OCI-LY3 (cell line): ENCODE results near the gene CATSPERZ.

Experiments
- H2AFZ ChIP-seq: fragments of 200-600, 300-600 bp; shearing (Covaris generic); 2 replicates; pipeline ENCODE4 v1.6.0; 2014; ENCODE audit warnings: antibody characterized with exemption, low read depth, low read length
- H3K27ac ChIP-seq: fragments of 200-600, 300-600 bp; sonication (generic); 2 replicates; pipeline ENCODE4 v1.5.1; 2014; ENCODE audit warnings: mild to moderate bottlenecking, low read length, moderate library complexity, mixed read lengths
- H3K27me3 ChIP-seq: fragments of 200-600, 300-600 bp; sonication (generic); 2 replicates; pipeline ENCODE4 v1.6.1; 2014; ENCODE audit warnings: low read depth, low read length, mixed read lengths
- H3K36me3 ChIP-seq: fragments of 200-600, 300-600 bp; sonication (generic); replicated peaks from 2 replicates; pipeline ENCODE3; 2014; ENCODE audit warnings: low read depth, low read length, mixed read lengths
- H3K4me1 ChIP-seq: fragments of 300-600, 200-600 bp; sonication (generic); 2 replicates; pipeline ENCODE4 v1.6.1; 2014; ENCODE audit warnings: low read length, mixed read lengths
- H3K4me2 ChIP-seq: fragments of 200-600, 300-600 bp; sonication (generic); 2 replicates; pipeline ENCODE4 v1.6.1; 2014; ENCODE audit warnings: low read length, mixed read lengths
- H3K4me3 ChIP-seq: fragments of 300-600, 200-600 bp; sonication (generic); 2 replicates; pipeline ENCODE4 v1.5.1; 2014; ENCODE audit warnings: antibody characterized with exemption, mild to moderate bottlenecking, low read length, moderate library complexity
- H3K79me2 ChIP-seq: fragments of 300-600, 200-600 bp; shearing (Covaris generic); 2 replicates; pipeline ENCODE4 v1.6.1; 2014; ENCODE audit warnings: mild to moderate bottlenecking, low read length, mixed read lengths
- H3K9ac ChIP-seq: fragments of 300-600, 200-600 bp; shearing (Covaris generic); 2 replicates; pipeline ENCODE4 v1.6.0; 2014; ENCODE audit warnings: mild to moderate bottlenecking, low read length, moderate library complexity
- H3K9me3 ChIP-seq: fragments of 200-600, 300-600 bp; shearing (Covaris generic); 2 replicates; pipeline ENCODE4 v1.6.1; 2014; ENCODE audit warnings: low read length, mixed read lengths; ENCODE audit not compliant: insufficient read depth
- H4K20me1 ChIP-seq: fragments of 200-600, 300-600 bp; sonication (generic); 2 replicates; pipeline ENCODE4 v1.6.1; 2016; ENCODE audit warnings: low read length, mixed read lengths; ENCODE audit not compliant: insufficient read depth
- EZH2phosphoT487 ChIP-seq: fragments of 200-600 bp; shearing (Covaris generic); IDR thresholded peaks from 2 replicates; pipeline ENCODE4 v1.6.1; 2018; ENCODE audit warnings: antibody characterized with exemption, mixed run types, low read depth
- TF ChIP-seq, protein P1 (sequence below): fragments of 200-600, 300-600 bp; sonication (generic); IDR thresholded peaks from 2 replicates; pipeline ENCODE4 v1.5.1; 2014; ENCODE audit warnings: antibody characterized with exemption, low read length, low read depth

Gene CATSPERZ

DNA sequence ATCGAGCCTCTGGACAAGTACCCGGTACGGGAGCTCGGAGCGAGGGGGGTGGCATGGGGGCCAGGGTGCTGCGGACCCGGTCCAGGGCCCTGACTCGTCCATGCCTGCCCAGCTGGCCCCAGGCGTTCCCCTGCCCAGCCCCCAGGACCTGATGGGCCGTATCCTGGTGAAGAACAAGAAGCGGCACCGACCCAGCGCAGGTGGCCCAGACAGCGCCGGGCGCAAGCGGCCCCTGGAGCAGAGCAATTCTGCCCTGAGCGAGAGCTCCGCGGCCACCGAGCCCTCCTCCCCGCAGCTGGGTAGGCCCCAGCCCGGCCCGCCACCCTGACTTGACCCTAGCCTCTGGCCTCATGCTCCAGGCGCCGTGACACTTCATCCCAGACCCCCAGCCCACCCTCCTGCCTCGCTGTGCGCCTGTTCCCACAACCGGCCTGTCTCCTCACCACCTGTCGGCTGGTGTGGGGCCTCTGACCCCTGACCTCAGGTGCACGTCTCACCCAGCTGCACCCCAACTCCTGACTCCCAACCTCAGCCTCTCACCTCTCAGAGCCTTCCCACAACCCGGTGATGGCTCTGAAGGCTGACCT is 41.1 kb upstream of the CATSPERZ start:
- no peak overlapping the region for H3K4me3 ChIP-seq
- H3K27ac ChIP-seq = peak overlapping the region; percentile 74
- no peaks in the 10 kb centered on the region for H3K79me2 ChIP-seq
- peak overlapping the region; percentile 38; the same call in 1 of the 2 replicates for H3K4me2 ChIP-seq
- H4K20me1 ChIP-seq = no peaks in the 10 kb centered on the region
- no peak overlapping the region for H2AFZ ChIP-seq
- TF ChIP-seq, protein P1, sequence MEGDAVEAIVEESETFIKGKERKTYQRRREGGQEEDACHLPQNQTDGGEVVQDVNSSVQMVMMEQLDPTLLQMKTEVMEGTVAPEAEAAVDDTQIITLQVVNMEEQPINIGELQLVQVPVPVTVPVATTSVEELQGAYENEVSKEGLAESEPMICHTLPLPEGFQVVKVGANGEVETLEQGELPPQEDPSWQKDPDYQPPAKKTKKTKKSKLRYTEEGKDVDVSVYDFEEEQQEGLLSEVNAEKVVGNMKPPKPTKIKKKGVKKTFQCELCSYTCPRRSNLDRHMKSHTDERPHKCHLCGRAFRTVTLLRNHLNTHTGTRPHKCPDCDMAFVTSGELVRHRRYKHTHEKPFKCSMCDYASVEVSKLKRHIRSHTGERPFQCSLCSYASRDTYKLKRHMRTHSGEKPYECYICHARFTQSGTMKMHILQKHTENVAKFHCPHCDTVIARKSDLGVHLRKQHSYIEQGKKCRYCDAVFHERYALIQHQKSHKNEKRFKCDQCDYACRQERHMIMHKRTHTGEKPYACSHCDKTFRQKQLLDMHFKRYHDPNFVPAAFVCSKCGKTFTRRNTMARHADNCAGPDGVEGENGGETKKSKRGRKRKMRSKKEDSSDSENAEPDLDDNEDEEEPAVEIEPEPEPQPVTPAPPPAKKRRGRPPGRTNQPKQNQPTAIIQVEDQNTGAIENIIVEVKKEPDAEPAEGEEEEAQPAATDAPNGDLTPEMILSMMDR = no peak
- TF ChIP-seq EZH2phosphoT487 = no peak
- H3K36me3 ChIP-seq = peaks cover 59% of the 10 kb centered on the region
- peaks cover 19% of the 10 kb centered on the region for H3K4me1 ChIP-seq
- H3K9ac ChIP-seq = peak overlapping the region; percentile 42; the same call in 1 of the 2 replicates
- no peaks in the 10 kb centered on the region for H3K9me3 ChIP-seq
- H3K27me3 ChIP-seq = no peaks in the 10 kb centered on the region

DNA sequence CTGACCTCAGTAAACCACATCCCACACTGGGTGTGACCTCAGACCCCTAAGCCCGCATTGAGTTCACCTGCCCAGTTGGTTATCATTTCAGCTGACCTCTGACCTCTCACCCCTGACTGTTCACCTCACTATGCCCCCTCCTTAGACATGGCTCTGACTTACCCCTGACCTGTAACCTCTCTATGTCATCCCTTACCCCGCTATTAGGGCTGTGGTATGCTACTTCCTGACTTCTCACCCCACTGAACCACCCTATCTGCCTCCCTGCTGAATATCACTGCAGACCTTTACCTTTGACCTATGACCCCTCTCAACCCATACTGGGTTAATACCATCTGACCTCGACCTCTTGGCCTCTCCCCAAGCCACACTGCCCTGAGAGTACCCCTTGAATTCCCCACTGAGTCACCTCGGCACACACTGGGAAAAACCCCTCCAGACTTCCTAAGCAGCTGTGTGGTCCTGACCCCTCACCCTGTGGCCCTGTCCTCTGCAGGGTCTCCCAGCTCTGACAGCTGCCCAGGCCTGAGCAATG is 40.6 kb upstream of the CATSPERZ start:
- Histone ChIP-seq H3K9me3 (no peaks in the 10 kb centered on the region), H2AFZ (no peak overlapping the region), H3K79me2 (no peaks in the 10 kb centered on the region), H3K27me3 (no peaks in the 10 kb centered on the region), H3K36me3 (peaks cover 59% of the 10 kb centered on the region), H3K9ac (peak overlapping the region; percentile 42; the same call in 1 of the 2 replicates), H4K20me1 (no peaks in the 10 kb centered on the region), H3K27ac (peak overlapping the region; percentile 74), H3K4me1 (peaks cover 19% of the 10 kb centered on the region), H3K4me2 (peak overlapping the region; percentile 38), H3K4me3 (no peak overlapping the region)
- no peak for TF ChIP-seq EZH2phosphoT487
- TF ChIP-seq, protein P1 = no peak

DNA sequence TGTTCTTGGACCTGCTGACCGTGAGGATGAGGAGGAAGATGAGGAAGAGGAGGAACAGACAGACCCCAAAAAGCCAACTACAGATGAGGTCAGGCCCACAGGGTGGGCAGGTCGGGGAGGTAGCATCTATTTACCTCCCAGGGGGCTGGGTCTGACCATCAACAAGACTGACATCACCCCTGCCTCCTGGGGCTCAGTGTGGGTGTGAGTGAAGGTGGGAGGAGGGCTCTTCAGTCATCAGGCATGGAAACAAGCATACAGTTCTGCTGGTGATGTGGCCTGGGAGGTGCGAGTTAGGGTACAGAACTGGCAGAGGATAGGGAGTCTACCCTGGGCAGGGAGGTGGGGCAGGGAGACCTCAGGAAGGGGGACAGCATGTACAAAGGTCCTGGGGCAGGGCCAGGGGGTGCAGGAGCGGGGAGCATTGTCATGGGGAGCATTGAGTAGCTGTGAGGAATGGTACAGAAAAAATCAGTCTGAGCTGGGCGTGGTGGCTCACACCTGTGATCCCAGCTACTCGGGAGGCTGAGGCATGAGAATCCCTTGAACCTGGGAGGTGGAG is 39.9 kb upstream of the CATSPERZ start:
- Histone ChIP-seq H3K27me3 (no peaks in the 10 kb centered on the region), H3K4me2 (peak overlapping the region; percentile 38), H3K27ac (peak overlapping the region; percentile 74), H3K36me3 (peaks cover 59% of the 10 kb centered on the region), H3K9me3 (no peaks in the 10 kb centered on the region), H2AFZ (no peak overlapping the region), H3K4me1 (peaks cover 19% of the 10 kb centered on the region), H3K9ac (peak overlapping the region; percentile 42; the same call in 1 of the 2 replicates), H4K20me1 (no peaks in the 10 kb centered on the region), H3K4me3 (no peak overlapping the region), H3K79me2 (no peaks in the 10 kb centered on the region)
- no peak for TF ChIP-seq EZH2phosphoT487
- TF ChIP-seq, protein P1 = no peak

DNA sequence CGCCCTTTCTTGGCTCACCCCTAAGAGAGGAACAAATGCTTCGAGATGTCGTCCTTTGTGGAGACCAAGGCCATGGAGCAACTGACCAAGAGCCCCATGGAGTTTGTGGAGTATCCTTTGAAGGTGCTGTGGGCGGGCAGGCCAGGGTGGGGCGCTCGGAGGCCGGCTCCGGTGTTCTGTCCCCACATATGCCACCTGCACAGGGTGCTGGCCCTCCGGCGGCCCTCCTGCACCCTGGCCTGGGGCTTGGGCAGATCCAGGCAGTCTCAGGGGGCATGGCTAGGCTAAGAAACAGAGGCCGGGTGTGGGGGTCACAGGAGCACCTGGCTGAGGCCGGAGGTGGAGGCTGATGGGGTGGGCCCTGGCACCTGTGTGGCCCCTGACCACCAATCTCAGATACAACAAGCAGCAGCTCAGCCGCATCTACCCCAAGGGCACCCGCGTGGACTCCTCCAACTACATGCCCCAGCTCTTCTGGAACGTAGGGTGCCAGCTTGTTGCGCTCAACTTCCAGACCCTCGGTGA is 38.5 kb upstream of the CATSPERZ start:
- H3K27me3 ChIP-seq = no peaks in the 10 kb centered on the region
- H3K79me2 ChIP-seq = no peaks in the 10 kb centered on the region
- no peak overlapping the region for H3K9ac ChIP-seq
- no peak overlapping the region for H3K27ac ChIP-seq
- H3K9me3 ChIP-seq = no peaks in the 10 kb centered on the region
- TF ChIP-seq EZH2phosphoT487 = no peak
- TF ChIP-seq, protein P1 = no peak
- peaks cover 55% of the 10 kb centered on the region for H3K36me3 ChIP-seq
- H4K20me1 ChIP-seq = no peaks in the 10 kb centered on the region
- H2AFZ ChIP-seq = no peak overlapping the region
- no peak overlapping the region for H3K4me2 ChIP-seq
- peaks cover 19% of the 10 kb centered on the region for H3K4me1 ChIP-seq
- H3K4me3 ChIP-seq = no peak overlapping the region
